Measurements from ENCODE around the gene EIF3J. TPM values are rescaled to one million over a fixed set of nuclear protein-coding genes. Genes with fewer than 3 reads are reported as not detected.

The EIF3J gene
- total RNA-seq, 1 experiment from 2014 or later = 129 TPM

GRCh38 chr15:44588541-44588940, 51.6 kb downstream of the EIF3J start:
- Histone ChIP-seq H4K91ac (ENCODE audit: insufficient read length, low read depth, low read length) (no peak overlapping the region), H3K4me1 (ENCODE audit: insufficient read depth, low read length) (no peaks in the 10 kb centered on the region), H3K18ac (ENCODE audit: insufficient read length, low read depth, low read length) (no peak overlapping the region), H3K9ac (ENCODE audit: extremely low read depth, insufficient read length, low read length) (no peak overlapping the region), H2BK5ac (ENCODE audit: insufficient read length, low read length) (no peak overlapping the region), H4K5ac (ENCODE audit: insufficient read length, low read depth, low read length) (no peak overlapping the region), H3K14ac (ENCODE audit: insufficient read depth, low read length) (no peak overlapping the region), H2BK12ac (ENCODE audit: insufficient read length, low read depth, low read length) (no peak overlapping the region), H3K23ac (ENCODE audit: insufficient read length, low read depth, low read length) (no peak overlapping the region), H3K4me2 (ENCODE audit: insufficient read depth, insufficient read length, low read length) (no peak overlapping the region), H2BK15ac (ENCODE audit: low read depth, low read length) (no peak overlapping the region), H3K9me3 (ENCODE audit: control insufficient read depth, low read depth, low read length) (no peaks in the 10 kb centered on the region), H3K56ac (ENCODE audit: insufficient read length, low read depth, low read length) (no peak overlapping the region), H4K8ac (replicated peaks; ENCODE audit: insufficient read length, low read depth, low read length) (no peak overlapping the region), H3K27ac (ENCODE audit: insufficient read length, low read depth, low read length) (no peak overlapping the region), H2AFZ (ENCODE audit: low read length) (no peak overlapping the region), H3T11ph (ENCODE audit: low read length) (no peak overlapping the region), H4K20me1 (ENCODE audit: control insufficient read depth, insufficient read depth, insufficient read length) (no peaks in the 10 kb centered on the region), H3K79me2 (ENCODE audit: insufficient read depth, low read length) (no peaks in the 10 kb centered on the region), H3K4ac (ENCODE audit: low read depth, low read length) (no peak overlapping the region), H3K23me2 (ENCODE audit: insufficient read length, low read depth, low read length, poor library complexity, severe bottlenecking) (no peaks in the 10 kb centered on the region), H2AK5ac (ENCODE audit: insufficient read length, low read length) (no peak overlapping the region), H2BK120ac (ENCODE audit: low read depth, low read length, poor library complexity, severe bottlenecking) (no peak overlapping the region), H3K79me1 (ENCODE audit: insufficient read depth, low read depth, low read length, poor library complexity, severe bottlenecking) (no peaks in the 10 kb centered on the region), H3K27me3 (ENCODE audit: insufficient read depth, low read length) (no peaks in the 10 kb centered on the region), H2BK20ac (ENCODE audit: low read depth, low read length, poor library complexity, severe bottlenecking) (no peak overlapping the region)
- Mint-ChIP-seq H3K36me3 (ENCODE audit: insufficient read depth in 1 of 3, low read depth in 3 of 3) (peaks cover 20 to 69% (median 64%) of the 10 kb centered on the region in 3 experiments), H3K4me3 (no peak overlapping the region), H3K9me3 (no peaks in the 10 kb centered on the region), H3K27ac (no peak overlapping the region), H3K4me1 (no peaks in the 10 kb centered on the region), H3K27me3 (ENCODE audit: low read depth) (no peaks in the 10 kb centered on the region)
- no peak for DNase-seq
- TF ChIP-seq CTCF (conservative IDR thresholded peaks at IDR 0.05) = no peak
- no CpG with 5 or more reads among the region's 5 CpGs for WGBS (ENCODE audit: extremely low coverage, insufficient read length, low lambda C conversion rate)
